Mesendoderm (in vitro differentiated cells): ENCODE measurements around the gene RNASEH2A.
"Not testable (repeated sequence)": the region's sequence is repeated elsewhere in the genome, so short reads cannot be mapped to it uniquely, and the experiment has no call there.

Experiments
- DNase-seq: peaks from one replicate; pipeline ENCODE4 v3.0.0; 2013
- H2AK5ac ChIP-seq: 2 replicates; pipeline ENCODE4 v1.6.1; 2013; ENCODE audit warnings: low read length, inconsistent platforms
- H2BK120ac ChIP-seq: 2 replicates; pipeline ENCODE4 v1.6.1; 2013; ENCODE audit warnings: low read depth, mild to moderate bottlenecking, low read length, moderate library complexity, mixed read lengths
- H2BK15ac ChIP-seq: replicated peaks from 2 replicates; pipeline ENCODE4 v1.6.1; 2013; ENCODE audit warnings: low read depth, mild to moderate bottlenecking, moderate library complexity
- H2BK5ac ChIP-seq: 2 replicates; pipeline ENCODE4 v1.6.1; 2013; ENCODE audit warnings: low read length, inconsistent platforms
- H3K18ac ChIP-seq: 2 replicates; pipeline ENCODE4 v1.6.1; 2013; ENCODE audit warnings: mild to moderate bottlenecking, low read length, mixed read lengths
- H3K23ac ChIP-seq: one replicate; pipeline ENCODE4 v1.6.1; 2013; ENCODE audit warnings: low read length
- H3K27ac ChIP-seq: 2 replicates; pipeline ENCODE4 v1.5.1; 2013; ENCODE audit warnings: low read depth, mild to moderate bottlenecking, inconsistent platforms, low read length, moderate library complexity
- H3K27me3 ChIP-seq: 2 replicates; pipeline ENCODE4 v1.6.1; 2013; ENCODE audit warnings: low read length, control low read depth, mild to moderate bottlenecking, inconsistent platforms; ENCODE audit not compliant: insufficient read depth, poor library complexity
- H3K36me3 ChIP-seq: 2 replicates; pipeline ENCODE4 v1.6.1; 2013; ENCODE audit warnings: low read length, inconsistent platforms; ENCODE audit not compliant: control insufficient read depth, insufficient read depth
- H3K4ac ChIP-seq: one replicate; pipeline ENCODE4 v1.6.1; 2013; ENCODE audit warnings: low read depth, mild to moderate bottlenecking, low read length, moderate library complexity
- H3K4me1 ChIP-seq: 2 replicates; pipeline ENCODE4 v1.6.1; 2013; ENCODE audit warnings: low read depth, low read length, inconsistent platforms; ENCODE audit not compliant: control insufficient read depth
- H3K4me2 ChIP-seq: 2 replicates; pipeline ENCODE4 v1.6.1; 2013; ENCODE audit warnings: low read length
- H3K4me3 ChIP-seq: 2 replicates; pipeline ENCODE4 v1.5.1; 2013; ENCODE audit warnings: mild to moderate bottlenecking, low read length
- H3K56ac ChIP-seq: one replicate; pipeline ENCODE4 v1.6.1; 2013; ENCODE audit warnings: low read length
- H3K79me1 ChIP-seq: 2 replicates; pipeline ENCODE4 v1.6.1; 2013; ENCODE audit warnings: low read length, inconsistent platforms
- H3K79me2 ChIP-seq: 2 replicates; pipeline ENCODE4 v1.6.1; 2013; ENCODE audit warnings: mild to moderate bottlenecking, low read length; ENCODE audit not compliant: control insufficient read depth, insufficient read depth
- H3K9ac ChIP-seq: 2 replicates; pipeline ENCODE4 v1.6.1; 2013; ENCODE audit warnings: low read length, inconsistent platforms
- H4K5ac ChIP-seq: one replicate; pipeline ENCODE4 v1.6.1; 2013; ENCODE audit warnings: low read length
- H4K8ac ChIP-seq: one replicate; pipeline ENCODE4 v1.6.1; 2013; ENCODE audit warnings: low read depth, mild to moderate bottlenecking, control low read depth, low read length, moderate library complexity
- WGBS: extraction: QIAGEN DNeasy Blood & Tissue Kit; methylation state at CpG from one replicate; pipeline ENCODE4 v1.1.7; 2013; ENCODE audit warnings: low lambda C conversion rate, missing lambda C conversion rate; ENCODE audit not compliant: insufficient coverage; ENCODE audit errors: extremely low coverage; 5-methylcytosine and 5-hydroxymethylcytosine counted together

RNASEH2A gene

GRCh38 chr19:12794196-12794941 is 12.0 kb upstream of the RNASEH2A start:
- no peak overlapping the region for H2BK5ac ChIP-seq
- no peak overlapping the region for H2BK15ac ChIP-seq
- no peak overlapping the region for H3K23ac ChIP-seq
- no peak for DNase-seq
- H3K4ac ChIP-seq, result no peak overlapping the region
- H3K27ac ChIP-seq, result no peak overlapping the region
- no peak overlapping the region for H2BK120ac ChIP-seq
- H3K36me3 ChIP-seq, result no peaks in the 10 kb centered on the region
- H3K4me2 ChIP-seq, result peak overlapping the region; percentile 38
- peaks cover 2% of the 10 kb centered on the region for H3K79me1 ChIP-seq
- no peak overlapping the region for H4K5ac ChIP-seq
- H3K4me3 ChIP-seq, result no peak overlapping the region
- WGBS, result no CpG with 5 or more reads among the region's 7 CpGs
- H3K56ac ChIP-seq, result peak overlapping the region; percentile 85
- no peak overlapping the region for H2AK5ac ChIP-seq
- H3K4me1 ChIP-seq, result peaks cover 11% of the 10 kb centered on the region
- no peak overlapping the region for H3K18ac ChIP-seq
- H3K27me3 ChIP-seq, result no peaks in the 10 kb centered on the region
- no peak overlapping the region for H4K8ac ChIP-seq
- peak overlapping the region; percentile 69 for H3K9ac ChIP-seq
- H3K79me2 ChIP-seq, result peaks cover 1% of the 10 kb centered on the region

DNA sequence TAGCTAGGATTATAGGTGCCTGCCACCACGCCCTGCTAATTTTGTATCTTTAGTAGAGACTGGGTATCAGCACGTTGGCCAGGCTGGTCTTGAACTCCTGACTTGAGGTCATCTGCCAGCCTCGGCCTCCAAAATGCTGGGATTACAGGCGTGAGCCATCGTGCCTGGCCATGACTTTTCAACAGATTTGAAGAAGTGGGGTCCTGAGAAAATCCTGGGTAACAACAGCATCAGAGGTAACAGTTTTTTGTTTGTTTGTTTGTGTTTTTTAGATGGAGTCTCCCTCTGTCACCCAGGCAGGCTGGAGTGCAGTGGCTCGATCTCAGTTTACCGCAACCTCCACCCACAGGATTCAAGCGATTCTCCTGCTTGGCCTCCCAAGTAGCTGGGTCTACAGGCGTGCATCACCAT is 11.4 kb upstream of the RNASEH2A start:
- Histone ChIP-seq H3K4ac (no peak overlapping the region), H3K36me3 (peaks cover 2% of the 10 kb centered on the region), H3K56ac (no peak overlapping the region), H2BK120ac (no peak overlapping the region), H2BK5ac (no peak overlapping the region), H2BK15ac (no peak overlapping the region), H3K9ac (no peak overlapping the region), H3K79me1 (peaks cover 2% of the 10 kb centered on the region), H3K4me3 (no peak overlapping the region), H3K4me1 (peaks cover 11% of the 10 kb centered on the region), H3K79me2 (peaks cover 1% of the 10 kb centered on the region), H2AK5ac (no peak overlapping the region), H4K5ac (no peak overlapping the region), H3K27me3 (no peaks in the 10 kb centered on the region), H4K8ac (no peak overlapping the region), H3K23ac (no peak overlapping the region), H3K27ac (no peak overlapping the region), H3K4me2 (no peak overlapping the region), H3K18ac (no peak overlapping the region)
- no CpG with 5 or more reads among the region's 9 CpGs for WGBS
- DNase-seq, result no peak

GRCh38 chr19:12796146-12797071 is 10.0 kb upstream of the RNASEH2A start:
- H3K79me1 ChIP-seq, result peaks cover 7% of the 10 kb centered on the region
- H3K56ac ChIP-seq, result peak overlapping the region; percentile 6
- no peak overlapping the region for H3K4me3 ChIP-seq
- H3K27ac ChIP-seq, result no peak overlapping the region
- no peak overlapping the region for H4K5ac ChIP-seq
- DNase-seq, result peak; percentile 94
- H2AK5ac ChIP-seq, result no peak overlapping the region
- H3K79me2 ChIP-seq, result peaks cover 4% of the 10 kb centered on the region
- no peaks in the 10 kb centered on the region for H3K27me3 ChIP-seq
- no peak overlapping the region for H2BK15ac ChIP-seq
- H2BK120ac ChIP-seq, result no peak overlapping the region
- H3K18ac ChIP-seq, result no peak overlapping the region
- no peak overlapping the region for H2BK5ac ChIP-seq
- WGBS, result no CpG with 5 or more reads among the region's 18 CpGs
- H3K4me2 ChIP-seq, result no peak overlapping the region
- H3K36me3 ChIP-seq, result peaks cover 2% of the 10 kb centered on the region
- no peak overlapping the region for H4K8ac ChIP-seq
- H3K23ac ChIP-seq, result no peak overlapping the region
- H3K9ac ChIP-seq, result peak overlapping the region; percentile 35
- no peak overlapping the region for H3K4ac ChIP-seq
- H3K4me1 ChIP-seq, result peaks cover 6% of the 10 kb centered on the region

DNA sequence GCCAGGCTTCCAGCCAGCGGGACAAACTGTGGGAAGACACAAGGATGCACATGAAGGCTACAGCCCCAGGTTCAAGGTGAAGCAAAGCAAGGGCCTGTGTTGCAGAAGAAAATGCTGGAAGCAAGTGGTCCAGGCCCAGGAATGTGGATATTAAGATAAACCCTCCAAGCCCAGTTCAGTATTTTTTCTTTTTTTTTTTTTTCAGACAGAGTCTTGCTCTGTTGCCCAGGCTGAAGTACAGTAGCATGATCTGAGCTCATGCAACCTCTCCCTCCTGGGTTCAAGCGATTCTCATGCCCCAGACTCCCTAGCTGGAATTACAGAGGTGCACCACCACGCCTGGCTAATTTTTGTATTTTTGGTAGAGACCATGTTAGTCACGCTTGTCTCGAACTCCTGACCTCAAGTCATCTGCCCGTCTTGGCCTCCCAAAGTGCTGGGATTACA is 9.2 kb upstream of the RNASEH2A start:
- Histone ChIP-seq H4K5ac (no peak overlapping the region), H3K56ac (no peak overlapping the region), H2AK5ac (no peak overlapping the region), H3K27me3 (no peaks in the 10 kb centered on the region), H2BK120ac (no peak overlapping the region), H4K8ac (no peak overlapping the region), H3K4me2 (no peak overlapping the region), H2BK15ac (no peak overlapping the region), H3K18ac (no peak overlapping the region), H3K4ac (no peak overlapping the region), H3K79me2 (peaks cover 4% of the 10 kb centered on the region), H3K36me3 (peaks cover 2% of the 10 kb centered on the region), H3K79me1 (peaks cover 7% of the 10 kb centered on the region), H2BK5ac (no peak overlapping the region), H3K23ac (no peak overlapping the region), H3K27ac (no peak overlapping the region), H3K9ac (no peak overlapping the region), H3K4me3 (no peak overlapping the region), H3K4me1 (peaks cover 6% of the 10 kb centered on the region)
- DNase-seq, result no peak
- no CpG with 5 or more reads among the region's 6 CpGs for WGBS

- H3K79me1 ChIP-seq, H3K79me2 ChIP-seq, H3K4me2 ChIP-seq, H3K4me3 ChIP-seq, H3K4ac ChIP-seq, H2AK5ac ChIP-seq, H3K27me3 ChIP-seq, H3K23ac ChIP-seq, H4K5ac ChIP-seq, H3K18ac ChIP-seq, H3K27ac ChIP-seq, H3K4me1 ChIP-seq, H3K36me3 ChIP-seq, H3K56ac ChIP-seq, H2BK15ac ChIP-seq, H4K8ac ChIP-seq, H3K9ac ChIP-seq, DNase-seq, H2BK120ac ChIP-seq, H2BK5ac ChIP-seq: not testable (repeated sequence)
- WGBS, result no CpG with 5 or more reads among the region's 7 CpGs
Measured at GRCh38 chr19:12797607-12798006, 8.8 kb upstream of the RNASEH2A start.
